GM21619 (cell line): ENCODE data around the gene FILIP1.

ENCODE experiments used
- ATAC-seq: cut with Tn5 transposase; IDR thresholded peaks from one replicate; pipeline ENCODE4 v1.9.1; 2021; ENCODE audit not compliant: unreplicated experiment

The FILIP1 gene

GRCh38 chr6:75493400-75494064, at the start of gene FILIP1:
Gene FILIP1, minus strand, starts transcription at chr6:75493800. Its CDS starts 78,828 bp downstream, at chr6:75414972.
- no peak for ATAC-seq

GRCh38 chr6:75543311-75543710, 49.7 kb upstream of the FILIP1 start:
- no peak for ATAC-seq

- no peak for ATAC-seq
Measured at GRCh38 chr6:75539136-75539535, 45.5 kb upstream of the FILIP1 start.

GRCh38 chr6:75532521-75532920, 38.9 kb upstream of the FILIP1 start:
- ATAC-seq, result no peak

GRCh38 chr6:75531174-75531573, 37.6 kb upstream of the FILIP1 start:
- ATAC-seq, result no peak

GRCh38 chr6:75530696-75531095, 37.1 kb upstream of the FILIP1 start:
- no peak for ATAC-seq

- ATAC-seq, result no peak
Measured at GRCh38 chr6:75528423-75528822, 34.8 kb upstream of the FILIP1 start.

- peak; percentile 86 for ATAC-seq
Measured at GRCh38 chr6:75526502-75527127, 33.0 kb upstream of the FILIP1 start.

GRCh38 chr6:75525682-75526081, 32.1 kb upstream of the FILIP1 start:
- ATAC-seq, result no peak

GRCh38 chr6:75524322-75524972, 30.8 kb upstream of the FILIP1 start:
- ATAC-seq, result no peak

- no peak for ATAC-seq
Measured at GRCh38 chr6:75516757-75517156, 23.2 kb upstream of the FILIP1 start.

GRCh38 chr6:75512591-75512990, 19.0 kb upstream of the FILIP1 start:
- ATAC-seq, result no peak

GRCh38 chr6:75505424-75505823, 11.8 kb upstream of the FILIP1 start:
- ATAC-seq, result no peak

GRCh38 chr6:75504465-75505222, 11.0 kb upstream of the FILIP1 start:
- no peak for ATAC-seq

GRCh38 chr6:75503291-75503690, 9.7 kb upstream of the FILIP1 start:
- no peak for ATAC-seq

GRCh38 chr6:75502884-75503283, 9.3 kb upstream of the FILIP1 start:
- no peak for ATAC-seq

- ATAC-seq, result no peak
Measured at GRCh38 chr6:75501756-75502155, 8.2 kb upstream of the FILIP1 start.

GRCh38 chr6:75499640-75500039, 6.0 kb upstream of the FILIP1 start:
- ATAC-seq, result no peak

- ATAC-seq, result no peak
Measured at GRCh38 chr6:75498862-75499261, 5.3 kb upstream of the FILIP1 start.

GRCh38 chr6:75497994-75498393, 4.4 kb upstream of the FILIP1 start:
- ATAC-seq, result no peak

- ATAC-seq, result no peak
Measured at GRCh38 chr6:75495011-75495410, 1.4 kb upstream of the FILIP1 start.

GRCh38 chr6:75494290-75494689, 690 bp upstream of the FILIP1 start:
- no peak for ATAC-seq
